ENCODE measurements around the gene TEX22. TPM values are rescaled to one million over a fixed set of nuclear protein-coding genes. Genes with fewer than 3 reads are reported as not detected.

The TEX22 gene
- total and polyA plus RNA-seq, 9 donors, result 0.11 to 5.1 (median 2.5) TPM; not detected in 1

DNA sequence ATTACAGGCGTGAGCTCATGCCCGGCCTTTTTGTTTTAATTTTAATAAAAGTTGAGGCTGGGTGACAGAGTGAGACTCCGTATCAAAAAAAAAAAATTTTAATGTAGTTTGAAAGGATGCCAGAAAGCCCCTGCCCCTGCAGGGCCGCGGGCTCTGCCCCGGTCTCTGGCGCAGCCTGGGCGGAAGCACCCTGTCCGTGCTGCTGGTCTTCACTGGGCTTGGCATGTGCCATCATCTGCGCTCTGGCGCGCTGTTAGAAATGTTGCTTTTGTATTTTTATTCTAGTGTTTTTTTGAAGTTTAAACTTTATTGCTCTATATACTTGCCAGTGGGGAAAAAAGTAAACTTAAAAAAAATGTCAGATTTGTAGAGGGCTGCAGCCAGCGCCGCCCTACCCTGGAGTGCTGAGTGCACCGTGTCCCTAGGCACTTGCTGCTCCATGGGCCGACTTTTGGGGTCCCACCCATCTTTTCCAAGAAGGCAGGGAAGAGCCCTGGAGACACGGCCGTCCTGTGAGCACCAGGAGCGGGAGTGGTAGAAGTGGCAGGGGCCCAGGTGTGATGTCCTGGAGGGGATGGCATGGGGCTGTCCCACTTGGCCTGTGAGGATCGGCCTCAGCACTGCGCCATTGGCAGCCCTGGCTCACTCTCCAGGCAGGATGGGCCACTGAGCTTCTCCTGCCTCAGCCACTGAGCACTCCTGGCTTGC, 25.3 kb downstream of the TEX22 start:
- intact Hi-C loops (cut with DNase I), result loop anchor here in 1 of 4 donors (10.0 kb wide), 1 partner anchor 51 kb away; the partner anchor contains the start of gene CRIP2

DNA sequence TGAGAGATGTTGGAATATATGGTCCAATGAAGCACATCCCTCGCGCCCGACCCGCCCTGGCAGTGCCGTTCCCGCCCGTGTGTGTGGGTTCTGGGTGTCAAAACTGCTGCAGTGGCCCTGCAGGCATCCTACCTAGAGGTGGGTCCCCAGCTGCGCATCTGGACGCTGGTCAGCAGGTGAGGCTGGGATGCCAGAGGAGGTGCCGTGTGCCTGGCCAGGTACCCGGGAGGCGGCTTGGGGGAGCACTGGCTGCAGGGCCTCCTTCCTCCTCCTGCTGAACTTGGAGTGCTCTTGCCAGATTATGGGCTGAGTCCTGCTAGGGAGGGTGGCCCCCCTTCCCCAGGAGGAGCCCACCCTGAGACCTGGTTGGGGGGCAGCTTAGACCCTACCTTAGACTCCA, 26.5 kb downstream of the TEX22 start:
- H3K4me1 ChIP-seq (ENCODE audit: insufficient read depth), result peaks cover 19% of the 10 kb centered on the region
- WGBS, 3 donors, result 93 to 94% (median 94%) methylated on average over 12 of the region's 12 CpGs
- intact Hi-C loops (cut with DNase I), result loop anchor here in 1 of 4 donors (10.0 kb wide), 1 partner anchor 50 kb away; the partner anchor contains the start of gene CRIP2
- H3K9me3 ChIP-seq, result no peaks in the 10 kb centered on the region
- TF ChIP-seq EP300 (IDR thresholded peaks at IDR 0.05) (no peak), POLR2A (IDR thresholded peaks at IDR 0.05) (no peak)
- TF ChIP-seq, protein P1, sequence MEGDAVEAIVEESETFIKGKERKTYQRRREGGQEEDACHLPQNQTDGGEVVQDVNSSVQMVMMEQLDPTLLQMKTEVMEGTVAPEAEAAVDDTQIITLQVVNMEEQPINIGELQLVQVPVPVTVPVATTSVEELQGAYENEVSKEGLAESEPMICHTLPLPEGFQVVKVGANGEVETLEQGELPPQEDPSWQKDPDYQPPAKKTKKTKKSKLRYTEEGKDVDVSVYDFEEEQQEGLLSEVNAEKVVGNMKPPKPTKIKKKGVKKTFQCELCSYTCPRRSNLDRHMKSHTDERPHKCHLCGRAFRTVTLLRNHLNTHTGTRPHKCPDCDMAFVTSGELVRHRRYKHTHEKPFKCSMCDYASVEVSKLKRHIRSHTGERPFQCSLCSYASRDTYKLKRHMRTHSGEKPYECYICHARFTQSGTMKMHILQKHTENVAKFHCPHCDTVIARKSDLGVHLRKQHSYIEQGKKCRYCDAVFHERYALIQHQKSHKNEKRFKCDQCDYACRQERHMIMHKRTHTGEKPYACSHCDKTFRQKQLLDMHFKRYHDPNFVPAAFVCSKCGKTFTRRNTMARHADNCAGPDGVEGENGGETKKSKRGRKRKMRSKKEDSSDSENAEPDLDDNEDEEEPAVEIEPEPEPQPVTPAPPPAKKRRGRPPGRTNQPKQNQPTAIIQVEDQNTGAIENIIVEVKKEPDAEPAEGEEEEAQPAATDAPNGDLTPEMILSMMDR (IDR thresholded peaks at IDR 0.05), result no peak
- DNase-seq, result no peak
- H3K4me3 ChIP-seq, result no peak overlapping the region
- H3K36me3 ChIP-seq, result no peaks in the 10 kb centered on the region
- H3K27me3 ChIP-seq, result no peaks in the 10 kb centered on the region
- no peak overlapping the region for H3K27ac ChIP-seq

More for the DNA sequence above, 25.3 kb downstream of the TEX22 start:
- no peak for DNase-seq
- TF ChIP-seq POLR2A (IDR thresholded peaks at IDR 0.05) (no peak), EP300 (IDR thresholded peaks at IDR 0.05) (no peak)
- TF ChIP-seq, protein P1 (IDR thresholded peaks at IDR 0.05), result no peak
- WGBS, 3 donors, result 93 to 95% (median 95%) methylated on average over 21 of the region's 21 CpGs
- H3K27ac ChIP-seq, result no peak overlapping the region
- no peaks in the 10 kb centered on the region for H3K36me3 ChIP-seq
- no peak overlapping the region for H3K4me3 ChIP-seq
- peaks cover 19% of the 10 kb centered on the region for H3K4me1 ChIP-seq (ENCODE audit: insufficient read depth)
- no peaks in the 10 kb centered on the region for H3K27me3 ChIP-seq
- no peaks in the 10 kb centered on the region for H3K9me3 ChIP-seq

DNA sequence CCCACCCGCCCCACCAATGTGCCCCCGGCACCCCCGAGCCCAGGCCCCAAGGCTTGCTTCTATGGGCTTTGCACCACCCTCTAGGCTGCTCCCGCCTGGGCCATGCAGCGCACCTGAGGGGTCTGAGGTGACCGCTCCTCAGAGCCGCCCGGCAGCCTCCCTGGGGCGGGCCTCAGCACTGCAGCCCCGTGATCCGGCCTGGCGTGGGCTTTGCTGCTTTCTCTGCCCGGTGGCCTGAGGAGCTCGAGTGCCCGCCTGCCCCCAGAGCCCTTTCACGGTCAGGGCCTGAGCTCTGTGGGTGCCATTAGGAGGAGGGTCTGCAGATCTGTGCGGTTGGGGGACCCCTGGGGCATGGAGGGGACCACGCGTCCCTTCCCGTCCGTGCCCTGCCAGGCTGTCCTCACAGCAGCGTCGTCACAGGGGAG, 27.5 kb downstream of the TEX22 start:
- H3K36me3 ChIP-seq, result no peaks in the 10 kb centered on the region
- no peak for DNase-seq
- H3K27me3 ChIP-seq, result no peaks in the 10 kb centered on the region
- no peak overlapping the region for H3K4me3 ChIP-seq
- intact Hi-C loops (cut with DNase I), result loop anchor here in 1 of 4 donors (10.0 kb wide), 1 partner anchor 49 kb away; the partner anchor contains the start of gene CRIP2
- H3K27ac ChIP-seq, result no peak overlapping the region
- 90 to 99% (median 92%) methylated on average over 12 to 23 of the region's 23 CpGs for WGBS, 3 donors
- H3K4me1 ChIP-seq (ENCODE audit: insufficient read depth), result peaks cover 18% of the 10 kb centered on the region
- no peaks in the 10 kb centered on the region for H3K9me3 ChIP-seq
- no peak for TF ChIP-seq POLR2A (IDR thresholded peaks at IDR 0.05)
- TF ChIP-seq, protein P1 (IDR thresholded peaks at IDR 0.05), result no peak
- TF ChIP-seq EP300 (IDR thresholded peaks at IDR 0.05), result no peak

DNA sequence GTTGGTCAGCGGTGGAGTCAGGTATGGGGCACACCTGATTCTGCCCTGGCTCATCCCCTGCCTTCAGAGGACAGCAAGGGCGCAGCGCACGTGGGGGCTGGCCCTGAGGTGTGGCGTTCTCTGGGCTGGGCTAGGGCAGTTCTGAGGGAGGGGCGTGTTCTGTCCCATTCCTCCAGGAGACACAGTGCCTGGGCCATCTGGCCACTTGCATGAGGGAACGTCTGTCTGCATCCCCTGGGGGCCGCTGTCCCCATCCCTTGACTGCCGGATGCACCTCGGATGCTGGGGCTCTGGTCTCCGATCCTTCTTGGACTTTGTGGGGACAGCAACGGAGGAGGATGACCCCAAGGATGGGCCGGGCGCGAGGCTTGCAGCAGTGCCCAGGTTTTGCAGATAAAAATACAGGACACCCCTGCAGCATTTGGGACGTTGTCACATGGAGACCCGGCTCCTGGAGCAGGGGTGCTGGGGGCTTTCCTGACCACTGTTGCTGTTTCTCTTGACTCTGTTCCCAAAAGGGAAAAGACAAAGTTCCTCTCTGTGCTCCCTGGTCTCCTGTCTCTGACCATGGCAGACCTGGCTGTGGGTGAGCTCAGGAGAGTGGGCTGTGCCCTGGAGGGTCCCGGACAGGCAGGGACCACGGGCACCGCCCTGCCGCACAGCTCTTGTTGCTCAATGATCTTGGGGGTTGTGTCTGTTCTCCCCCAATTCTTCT, 28.2 kb downstream of the TEX22 start:
- 94 to 96% (median 96%) methylated on average over 21 of the region's 21 CpGs for WGBS, 3 donors
- Histone ChIP-seq H3K36me3 (no peaks in the 10 kb centered on the region), H3K27ac (no peak overlapping the region), H3K4me3 (no peak overlapping the region), H3K4me1 (ENCODE audit: insufficient read depth) (peaks cover 12% of the 10 kb centered on the region), H3K9me3 (no peaks in the 10 kb centered on the region), H3K27me3 (no peaks in the 10 kb centered on the region)
- TF ChIP-seq POLR2A (IDR thresholded peaks at IDR 0.05), result no peak
- TF ChIP-seq, protein P1 (IDR thresholded peaks at IDR 0.05), result no peak
- no peak for DNase-seq
- intact Hi-C loops (cut with DNase I), result loop anchor here in 1 of 4 donors (10.0 kb wide), 1 partner anchor 48 kb away; the partner anchor contains the start of gene CRIP2

Measured in ovary (tissue), 9 donors.